ACC112 (cell line): ENCODE measurements around the gene MRPL57.
"Not testable (repeated sequence)": the region's sequence is repeated elsewhere in the genome, so short reads cannot be mapped to it uniquely, and the experiment has no call there.

Source experiments
- H2AFZ ChIP-seq: fragments of 200-600 bp; sonication (generic); one replicate; pipeline ENCODE4 v1.6.0; 2017; ENCODE audit warnings: antibody characterized with exemption, low read length; ENCODE audit not compliant: unreplicated experiment
- H3K27ac ChIP-seq: fragments of 200-600 bp; sonication (generic); 2 replicates; pipeline ENCODE4 v1.5.1; 2014; ENCODE audit warnings: low read depth, mild to moderate bottlenecking, antibody characterized with exemption, low read length, moderate library complexity
- H3K27me3 ChIP-seq: fragments of 200-600 bp; sonication (generic); 2 replicates; pipeline ENCODE4 v1.6.1; 2014; ENCODE audit warnings: mild to moderate bottlenecking, antibody characterized with exemption, low read length, moderate library complexity, mixed read lengths; ENCODE audit not compliant: insufficient read depth
- H3K36me3 ChIP-seq: fragments of 200-600 bp; sonication (generic); 2 replicates; pipeline ENCODE4 v1.6.1; 2016; ENCODE audit warnings: mild to moderate bottlenecking, antibody characterized with exemption, low read length, moderate library complexity, mixed read lengths; ENCODE audit not compliant: insufficient read depth
- H3K4me1 ChIP-seq: fragments of 200-600 bp; sonication (generic); one replicate; pipeline ENCODE4 v1.6.1; 2016; ENCODE audit warnings: low read length, mixed read lengths; ENCODE audit not compliant: insufficient read depth, unreplicated experiment, control insufficient read depth
- H3K4me3 ChIP-seq: fragments of 200-600 bp; sonication (generic); 2 replicates; pipeline ENCODE4 v1.5.1; 2014; ENCODE audit warnings: mild to moderate bottlenecking, low read depth, low read length
- H3K79me2 ChIP-seq: fragments of 200-600 bp; sonication (generic); one replicate; pipeline ENCODE4 v1.6.0; 2016; ENCODE audit warnings: low read length; ENCODE audit not compliant: control insufficient read depth, unreplicated experiment, insufficient read depth

Gene MRPL57

DNA sequence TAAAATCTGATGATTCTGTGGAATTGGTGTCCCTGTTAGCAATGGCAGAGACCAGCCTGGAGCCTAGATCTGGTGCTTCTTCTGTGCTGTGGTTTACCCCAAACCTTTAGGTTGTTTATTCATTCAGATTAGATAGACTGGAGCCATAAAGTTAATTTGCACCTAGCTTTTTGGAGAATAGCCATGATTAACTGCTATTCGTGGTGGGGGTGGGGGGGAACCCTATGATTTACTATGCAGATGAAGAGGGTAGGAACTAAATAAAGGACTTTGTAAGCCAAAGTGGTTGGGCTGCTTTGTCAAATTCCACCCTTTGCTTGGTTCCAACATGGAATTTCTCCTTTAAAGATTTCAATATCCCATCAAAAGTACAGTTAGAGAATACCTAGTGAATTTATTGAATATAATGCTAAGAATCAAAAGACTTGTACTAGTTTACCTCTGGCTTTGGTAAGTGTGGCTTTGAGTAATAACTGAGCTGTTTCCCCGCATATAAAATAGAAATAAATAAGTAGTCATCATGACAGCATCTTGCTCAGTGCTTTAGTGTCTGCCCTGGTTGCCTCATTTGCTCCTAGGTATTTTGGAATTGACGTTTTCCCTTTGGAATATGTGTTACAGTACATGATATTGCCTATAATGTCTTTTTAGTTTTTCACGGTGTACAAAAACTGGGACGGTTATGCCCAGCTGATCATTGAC, 27.8 kb upstream of the MRPL57 start:
- Histone ChIP-seq H2AFZ (no peak overlapping the region), H3K79me2 (peaks cover 19% of the 10 kb centered on the region), H3K27me3 (no peaks in the 10 kb centered on the region), H3K4me3 (no peak overlapping the region), H3K4me1 (peaks cover 11% of the 10 kb centered on the region), H3K27ac (peak overlapping the region; percentile 50; the same call in 1 of the 2 replicates), H3K36me3 (peaks cover 22% of the 10 kb centered on the region; the same call in 1 of the 2 replicates)

GRCh38 chr13:21149568-21149967, 26.9 kb upstream of the MRPL57 start:
- Histone ChIP-seq H3K27me3 (no peaks in the 10 kb centered on the region), H3K79me2 (peaks cover 11% of the 10 kb centered on the region), H3K27ac (peak overlapping the region; percentile 50), H2AFZ (no peak overlapping the region), H3K4me1 (peaks cover 11% of the 10 kb centered on the region), H3K4me3 (no peak overlapping the region), H3K36me3 (peaks cover 19% of the 10 kb centered on the region; the same call in 1 of the 2 replicates)

DNA sequence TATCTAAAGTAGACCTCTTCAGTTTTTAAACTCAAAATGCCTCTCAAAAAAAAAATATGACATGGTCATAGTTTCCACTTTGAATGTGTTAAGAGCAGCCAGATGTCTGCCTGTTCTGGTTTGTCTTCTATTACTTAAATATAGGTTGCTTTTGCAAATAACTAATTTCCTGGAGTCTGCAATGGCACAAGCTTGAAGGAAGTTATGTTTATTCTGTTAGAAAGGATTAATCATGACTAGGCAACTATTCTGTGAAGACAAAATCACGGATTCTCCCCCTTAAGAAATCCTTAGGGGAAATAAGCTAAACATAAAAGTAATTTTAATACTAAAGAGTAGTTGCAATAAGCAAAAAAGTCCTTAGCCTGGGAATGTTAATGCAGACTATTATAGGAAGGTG, 26.4 kb upstream of the MRPL57 start:
- no peaks in the 10 kb centered on the region for H3K27me3 ChIP-seq
- peaks cover 11% of the 10 kb centered on the region for H3K4me1 ChIP-seq
- H3K79me2 ChIP-seq: peaks cover 6% of the 10 kb centered on the region
- peak overlapping the region; percentile 50 for H3K27ac ChIP-seq
- H3K4me3 ChIP-seq: no peak overlapping the region
- no peak overlapping the region for H2AFZ ChIP-seq
- H3K36me3 ChIP-seq: peaks cover 18% of the 10 kb centered on the region; the same call in 1 of the 2 replicates

GRCh38 chr13:21152251-21152899, 24.1 kb upstream of the MRPL57 start:
- Histone ChIP-seq H2AFZ (no peak overlapping the region), H3K27me3 (no peaks in the 10 kb centered on the region), H3K36me3 (peaks cover 10% of the 10 kb centered on the region; the same call in 1 of the 2 replicates), H3K79me2 (no peaks in the 10 kb centered on the region), H3K4me3 (no peak overlapping the region), H3K4me1 (peaks cover 11% of the 10 kb centered on the region), H3K27ac (no peak overlapping the region)

DNA sequence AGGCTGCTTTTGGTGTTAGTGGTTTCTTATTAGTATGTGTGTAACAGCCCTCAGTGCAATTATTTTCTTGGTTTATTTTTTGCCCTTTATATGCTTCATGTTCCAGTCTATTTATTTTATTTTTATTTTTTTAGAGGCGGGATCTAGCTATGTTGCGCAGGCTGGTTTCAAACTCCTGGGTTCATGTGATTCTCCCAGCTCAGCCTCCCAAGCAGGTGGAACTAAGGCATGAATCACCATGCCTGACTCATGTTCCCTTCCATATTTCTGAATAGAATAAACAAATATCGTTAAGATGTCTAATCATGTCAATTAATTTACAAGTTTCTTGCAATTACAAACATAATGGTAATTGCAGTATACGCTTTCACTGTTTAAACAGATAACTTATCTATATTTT, 11.8 kb upstream of the MRPL57 start:
- Histone ChIP-seq H3K27ac (no peak overlapping the region), H3K4me1 (peaks cover 2% of the 10 kb centered on the region), H3K79me2 (peaks cover 10% of the 10 kb centered on the region), H3K27me3 (no peaks in the 10 kb centered on the region), H3K4me3 (no peak overlapping the region), H3K36me3 (peaks cover 3% of the 10 kb centered on the region), H2AFZ (no peak overlapping the region)

DNA sequence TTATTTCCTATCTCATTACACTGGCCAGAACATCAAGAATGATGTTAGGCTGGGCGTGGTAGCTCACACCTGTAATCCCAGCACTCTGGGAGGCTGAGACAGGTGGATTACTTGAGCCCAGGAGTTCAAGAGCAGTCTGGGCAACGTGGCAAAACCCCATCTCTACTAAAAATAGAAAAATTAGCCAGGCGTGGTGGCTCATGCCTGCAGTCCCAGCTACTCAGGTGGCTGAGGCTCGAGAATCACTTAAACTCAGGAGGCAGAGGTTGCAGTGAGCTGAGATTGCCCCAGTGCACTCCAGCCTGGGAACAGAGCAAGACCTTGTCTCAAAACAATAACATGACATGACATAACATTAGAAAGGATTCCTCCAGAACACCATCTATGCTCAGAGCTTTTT, 10.9 kb upstream of the MRPL57 start:
- not testable (repeated sequence) for H3K36me3 ChIP-seq, H3K27me3 ChIP-seq, H3K4me3 ChIP-seq, H3K27ac ChIP-seq, H2AFZ ChIP-seq
- Histone ChIP-seq H3K4me1 (peaks cover 10% of the 10 kb centered on the region), H3K79me2 (peaks cover 11% of the 10 kb centered on the region)

DNA sequence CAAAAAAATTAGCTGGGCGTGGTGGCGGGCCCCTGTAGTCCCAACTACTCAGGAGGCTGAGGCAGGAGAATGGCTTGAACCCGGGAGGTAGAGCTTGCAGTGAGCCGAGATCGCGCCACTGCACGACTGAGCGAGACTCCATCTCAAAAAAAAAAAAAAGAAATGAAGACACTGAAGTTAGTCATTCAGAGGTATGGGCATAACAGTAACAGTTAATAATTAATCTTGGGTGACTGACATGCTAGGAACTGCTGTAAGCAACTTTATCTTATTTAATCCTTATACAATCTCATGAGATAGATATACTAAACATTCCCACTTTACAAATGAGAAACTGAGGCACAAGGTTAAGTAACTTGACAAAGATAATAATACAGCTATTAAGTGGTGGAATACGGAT, 5.0 kb upstream of the MRPL57 start:
- Histone ChIP-seq H2AFZ (no peak overlapping the region), H3K27me3 (no peaks in the 10 kb centered on the region), H3K4me1 (peaks cover 15% of the 10 kb centered on the region), H3K27ac (peak overlapping the region; percentile 13; the same call in 1 of the 2 replicates), H3K4me3 (no peak overlapping the region), H3K36me3 (no peaks in the 10 kb centered on the region; the same call in 1 of the 2 replicates), H3K79me2 (peaks cover 49% of the 10 kb centered on the region)

- peaks cover 61% of the 10 kb centered on the region for H3K79me2 ChIP-seq
- not testable (repeated sequence) for H3K4me3 ChIP-seq, H3K36me3 ChIP-seq, H3K27me3 ChIP-seq, H3K27ac ChIP-seq, H2AFZ ChIP-seq
- H3K4me1 ChIP-seq: peaks cover 15% of the 10 kb centered on the region
Measured at GRCh38 chr13:21173767-21174166, 2.7 kb upstream of the MRPL57 start.

- H2AFZ ChIP-seq: peak overlapping the region; percentile 72
- H3K27me3 ChIP-seq: no peaks in the 10 kb centered on the region
- peaks cover 55% of the 10 kb centered on the region for H3K79me2 ChIP-seq
- H3K27ac ChIP-seq: peak overlapping the region; percentile 91
- no peaks in the 10 kb centered on the region for H3K36me3 ChIP-seq
- peaks cover 3% of the 10 kb centered on the region for H3K4me1 ChIP-seq
- H3K4me3 ChIP-seq: peak overlapping the region; percentile 94
Measured at GRCh38 chr13:21175656-21176214, 723 bp upstream of the MRPL57 start.

DNA sequence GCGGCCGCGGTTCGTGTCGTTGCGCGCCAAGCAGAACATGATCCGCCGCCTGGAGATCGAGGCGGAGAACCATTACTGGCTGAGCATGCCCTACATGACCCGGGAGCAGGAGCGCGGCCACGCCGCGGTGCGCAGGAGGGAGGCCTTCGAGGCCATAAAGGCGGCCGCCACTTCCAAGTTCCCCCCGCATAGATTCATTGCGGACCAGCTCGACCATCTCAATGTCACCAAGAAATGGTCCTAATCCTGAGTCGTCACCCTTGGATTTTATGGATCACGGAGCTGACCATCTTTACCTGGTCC, 475 bp downstream of the MRPL57 start:
- Histone ChIP-seq H3K79me2 (peaks cover 45% of the 10 kb centered on the region), H3K27me3 (no peaks in the 10 kb centered on the region), H2AFZ (peak overlapping the region; percentile 47), H3K4me3 (peak overlapping the region; percentile 94), H3K4me1 (no peaks in the 10 kb centered on the region), H3K27ac (peak overlapping the region; percentile 91), H3K36me3 (no peaks in the 10 kb centered on the region)

GRCh38 chr13:21181671-21182070, 5.2 kb downstream of the MRPL57 start:
- H3K4me3 ChIP-seq: no peak overlapping the region
- no peaks in the 10 kb centered on the region for H3K36me3 ChIP-seq
- no peak overlapping the region for H2AFZ ChIP-seq
- H3K27ac ChIP-seq: no peak overlapping the region
- H3K79me2 ChIP-seq: peaks cover 16% of the 10 kb centered on the region
- no peaks in the 10 kb centered on the region for H3K27me3 ChIP-seq
- H3K4me1 ChIP-seq: no peaks in the 10 kb centered on the region
